HG03175 (cell line): Measurements from ENCODE around the gene ZNF761.
A peak's percentile ranks its signal among the peaks of the same experiment; 100 is the strongest.
"Not testable (repeated sequence)": the region's sequence is repeated elsewhere in the genome, so short reads cannot be mapped to it uniquely, and the experiment has no call there.

Experiments used
- ATAC-seq: cut with Tn5 transposase; IDR thresholded peaks from one replicate; pipeline ENCODE4 v1.9.1; 2021; ENCODE audit warnings: mild to moderate bottlenecking, moderate library complexity; ENCODE audit not compliant: unreplicated experiment

The ZNF761 gene

GRCh38 chr19:53455828-53456227 is 24.0 kb downstream of the ZNF761 start:
- ATAC-seq: no peak

DNA sequence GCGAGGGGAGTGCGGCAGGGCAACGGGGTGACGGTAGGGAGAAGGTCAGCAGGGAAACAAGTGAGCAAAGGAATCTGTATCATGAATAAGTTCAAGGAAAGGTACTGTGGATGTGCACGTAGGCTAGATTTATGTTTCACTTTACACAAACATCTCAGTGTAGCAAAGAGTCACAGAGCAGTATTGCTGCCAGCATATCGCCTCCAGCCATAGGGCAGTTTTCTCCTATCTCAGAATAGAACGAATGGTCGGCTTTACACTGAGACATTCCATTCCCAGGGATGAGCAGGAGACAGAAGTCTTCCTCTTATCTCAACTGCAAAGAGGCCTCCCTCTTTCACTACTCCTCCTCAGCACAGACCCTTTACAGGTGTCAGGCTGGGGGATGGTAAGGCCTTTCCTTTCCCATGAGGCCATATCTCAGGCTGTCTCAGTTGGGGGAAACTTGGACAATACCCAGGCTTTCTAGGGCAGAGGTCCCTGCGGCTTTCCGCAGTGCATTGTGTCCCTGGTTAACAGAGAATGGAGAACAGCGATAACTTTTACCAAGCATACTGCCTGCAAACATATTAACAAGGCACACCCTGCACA is 28.4 kb downstream of the ZNF761 start:
- ATAC-seq: not testable (repeated sequence)

DNA sequence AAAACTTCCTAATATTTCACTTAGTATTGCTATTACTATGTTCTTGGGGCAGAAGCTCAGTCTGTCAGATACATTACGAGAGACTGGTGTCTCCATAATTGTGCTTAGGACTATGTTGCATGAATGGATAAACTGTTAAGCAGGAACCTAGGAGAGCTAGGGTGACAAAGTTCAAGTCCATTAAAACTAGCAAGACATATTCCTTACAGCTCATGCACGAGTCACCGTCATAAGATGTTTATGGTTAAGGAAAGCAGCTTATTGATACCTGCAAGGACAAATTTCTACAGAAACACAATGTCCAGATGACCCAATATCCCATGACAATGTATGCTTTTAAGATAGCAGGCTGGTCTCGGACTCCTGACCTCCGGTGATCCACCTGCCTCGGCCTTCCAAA is 30.1 kb downstream of the ZNF761 start:
- ATAC-seq: no peak

GRCh38 chr19:53462861-53463260 is 31.1 kb downstream of the ZNF761 start:
- no peak for ATAC-seq

- no peak for ATAC-seq
Measured at GRCh38 chr19:53463263-53463662, 31.5 kb downstream of the ZNF761 start.

DNA sequence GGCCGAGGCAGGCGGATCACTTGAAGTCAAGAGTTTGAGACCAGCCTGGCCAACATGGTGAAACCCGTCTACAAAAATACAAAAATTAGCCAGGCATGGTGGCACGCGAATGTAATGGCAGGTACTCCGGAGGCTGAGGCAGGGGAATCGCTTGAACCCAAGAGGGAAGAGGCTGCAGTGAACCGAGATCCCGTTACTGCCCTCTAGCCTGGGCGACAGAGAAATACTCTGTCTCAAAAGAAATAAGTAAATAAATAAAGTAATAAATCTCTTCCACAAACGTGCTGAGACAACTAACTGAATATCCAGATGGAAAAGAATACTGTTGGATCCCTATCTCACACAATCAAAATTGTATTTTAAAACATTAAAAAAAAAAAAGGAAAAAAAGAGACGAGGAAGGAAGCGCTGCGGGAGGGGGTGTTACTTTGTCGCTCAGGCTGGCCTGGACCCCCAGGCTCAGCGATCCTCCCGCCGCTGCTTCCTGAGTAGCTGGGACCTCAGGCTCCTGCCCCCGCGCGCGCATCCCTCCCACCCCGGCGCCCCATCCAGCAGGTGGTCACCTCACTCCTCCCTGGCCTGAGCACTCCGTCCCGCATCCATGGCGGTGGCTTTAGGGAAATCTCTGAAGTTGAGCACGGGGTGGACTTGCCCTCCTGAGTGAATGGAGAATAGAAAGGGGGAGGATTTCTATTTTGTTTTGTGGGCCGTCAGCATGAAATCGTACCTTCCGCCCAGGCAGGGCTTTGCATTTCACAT is 35.1 kb downstream of the ZNF761 start:
- ATAC-seq: peak; percentile 25

- ATAC-seq: peak; percentile 93
Measured at GRCh38 chr19:53467485-53468262, 35.9 kb downstream of the ZNF761 start, which contains the start of gene ZNF813. ZNF813 (plus strand) TSS chr19:53467733; CDS start chr19:53483823, 16,090 bp downstream.

- not testable (repeated sequence) for ATAC-seq
Measured at GRCh38 chr19:53468628-53469027, 36.8 kb downstream of the ZNF761 start.

- no peak for ATAC-seq
Measured at GRCh38 chr19:53471916-53472315, 40.1 kb downstream of the ZNF761 start.

DNA sequence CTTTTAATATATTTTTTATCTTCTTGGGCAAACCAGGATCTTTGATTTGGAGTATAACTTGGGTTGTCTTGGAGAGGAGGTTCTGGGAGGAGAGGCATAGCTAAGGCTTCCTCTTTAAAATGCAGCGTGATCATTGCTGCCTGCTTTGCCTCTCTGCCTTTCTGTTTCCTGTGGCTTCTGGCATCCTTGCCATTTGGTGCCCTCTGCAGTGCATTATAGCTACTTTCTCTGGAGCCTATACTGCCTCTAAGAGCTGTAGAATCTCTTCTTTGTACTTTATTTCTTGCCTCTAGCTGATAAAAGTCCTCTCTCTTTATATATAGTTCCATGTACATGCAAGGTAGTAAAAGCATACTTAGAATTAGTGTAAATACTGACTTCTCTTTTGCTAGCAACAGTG is 43.0 kb downstream of the ZNF761 start:
- ATAC-seq: not testable (repeated sequence)

DNA sequence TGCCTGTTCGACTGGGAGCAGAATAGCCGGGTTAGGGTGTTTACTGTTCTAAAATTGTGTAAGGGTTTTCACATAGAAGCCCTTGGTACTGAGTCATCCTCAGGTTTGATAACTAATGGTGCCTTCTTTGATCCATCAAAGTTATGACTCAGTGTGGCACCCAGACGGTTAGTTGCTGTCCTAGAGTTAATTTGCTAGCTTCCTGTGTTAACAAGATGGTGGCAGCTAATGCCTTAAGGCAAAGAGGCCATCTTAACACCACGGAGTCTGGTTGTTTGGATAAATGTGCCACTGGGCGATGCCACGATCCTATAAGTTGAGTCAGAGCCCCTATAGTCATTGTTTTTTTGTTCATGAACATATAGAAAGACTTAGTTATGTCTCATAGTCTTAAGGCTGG is 43.7 kb downstream of the ZNF761 start:
- not testable (repeated sequence) for ATAC-seq

DNA sequence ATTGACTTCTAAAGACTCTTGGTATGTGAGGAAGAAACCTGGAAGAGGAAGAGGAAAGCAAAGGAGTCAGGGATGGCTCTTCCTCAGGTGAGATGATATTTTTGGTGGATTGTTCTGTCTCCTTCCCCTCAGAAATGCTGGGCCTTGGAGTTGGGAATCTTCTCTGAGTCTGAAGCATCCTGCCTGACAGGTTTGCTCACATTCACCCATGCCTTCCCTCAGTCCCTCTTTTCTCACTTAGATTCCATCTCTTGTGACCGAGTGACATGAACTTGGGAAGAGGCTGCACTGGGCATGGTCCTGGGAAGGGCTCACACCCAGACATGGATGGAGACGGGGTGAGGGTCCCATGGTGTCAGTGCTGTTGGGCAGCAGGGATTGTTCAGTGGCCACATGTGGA is 52.0 kb downstream of the ZNF761 start:
- ATAC-seq: not testable (repeated sequence)

GRCh38 chr19:53485046-53486004 is 53.5 kb downstream of the ZNF761 start:
- ATAC-seq: no peak

DNA sequence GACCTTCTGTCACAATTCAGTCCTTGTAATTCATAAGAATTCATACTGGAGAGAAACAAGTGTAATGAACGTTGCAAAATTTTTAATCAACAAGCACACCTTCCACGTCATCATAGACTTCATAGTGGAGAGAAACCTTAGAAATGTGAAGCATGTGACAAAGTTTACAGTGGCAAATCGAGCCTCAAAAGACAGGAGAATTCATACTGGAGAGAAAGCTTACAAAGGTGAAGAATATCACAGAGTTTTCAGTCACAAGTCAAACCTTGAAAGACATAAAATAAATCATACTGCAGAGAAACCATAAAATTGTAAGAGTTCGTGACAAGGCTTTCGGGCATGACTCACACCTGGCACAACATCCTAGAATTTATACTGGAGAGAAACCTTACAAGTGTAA is 60.4 kb downstream of the ZNF761 start:
- ATAC-seq: no peak

DNA sequence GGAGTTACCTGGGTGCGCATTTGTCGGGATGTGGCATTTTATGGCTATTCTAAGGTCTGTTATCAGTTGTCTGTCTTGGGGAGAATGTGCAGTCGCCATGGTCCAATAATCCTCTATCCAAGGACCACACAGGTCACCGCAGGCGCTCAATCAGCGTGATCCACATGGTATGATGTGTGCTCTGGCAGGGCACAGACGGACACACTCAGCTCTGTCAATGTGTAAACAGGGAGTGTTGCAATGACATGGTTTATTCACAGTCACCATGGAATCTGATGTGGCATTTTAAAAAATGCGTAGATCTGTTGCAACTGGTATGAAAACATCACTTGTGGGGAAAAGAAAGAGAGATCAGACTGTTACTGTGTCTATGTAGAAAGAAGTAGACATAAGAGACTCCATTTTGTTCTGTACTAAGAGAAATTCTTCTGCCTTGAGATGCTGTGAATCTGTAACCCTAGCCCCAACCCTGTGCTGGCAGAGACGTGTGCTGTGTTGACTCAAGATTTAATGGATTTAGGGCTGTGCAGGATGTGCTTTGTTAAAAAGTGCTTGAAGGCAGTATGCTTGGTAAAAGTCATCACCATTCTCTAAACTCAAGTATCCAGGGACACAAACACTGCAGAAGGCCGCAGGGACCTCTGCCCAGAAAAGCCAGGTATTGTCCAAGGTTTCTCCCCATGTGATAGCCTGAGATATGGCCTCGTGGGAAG is 65.7 kb downstream of the ZNF761 start:
- ATAC-seq: not testable (repeated sequence)

GRCh38 chr19:53498024-53498395 is 66.2 kb downstream of the ZNF761 start:
- not testable (repeated sequence) for ATAC-seq

DNA sequence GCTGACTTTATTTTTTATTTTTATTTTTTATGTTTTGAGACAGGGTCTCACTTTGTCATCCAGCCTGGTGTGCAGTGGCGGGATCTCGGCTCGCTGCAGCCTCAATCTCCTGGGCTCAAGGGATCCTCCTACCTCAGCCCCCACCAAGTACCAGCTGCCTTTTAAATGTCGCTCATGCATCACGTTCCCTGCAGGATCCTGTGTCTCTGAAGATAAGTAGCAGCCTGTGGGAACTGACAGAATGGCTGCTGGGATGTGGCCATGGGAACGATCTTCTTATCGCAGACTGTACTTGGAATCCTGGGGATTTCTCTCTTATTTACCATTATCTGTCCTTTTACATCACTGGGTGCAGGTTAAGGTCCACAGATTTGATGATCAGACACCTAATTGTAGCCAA is 71.4 kb downstream of the ZNF761 start:
- ATAC-seq: not testable (repeated sequence)

DNA sequence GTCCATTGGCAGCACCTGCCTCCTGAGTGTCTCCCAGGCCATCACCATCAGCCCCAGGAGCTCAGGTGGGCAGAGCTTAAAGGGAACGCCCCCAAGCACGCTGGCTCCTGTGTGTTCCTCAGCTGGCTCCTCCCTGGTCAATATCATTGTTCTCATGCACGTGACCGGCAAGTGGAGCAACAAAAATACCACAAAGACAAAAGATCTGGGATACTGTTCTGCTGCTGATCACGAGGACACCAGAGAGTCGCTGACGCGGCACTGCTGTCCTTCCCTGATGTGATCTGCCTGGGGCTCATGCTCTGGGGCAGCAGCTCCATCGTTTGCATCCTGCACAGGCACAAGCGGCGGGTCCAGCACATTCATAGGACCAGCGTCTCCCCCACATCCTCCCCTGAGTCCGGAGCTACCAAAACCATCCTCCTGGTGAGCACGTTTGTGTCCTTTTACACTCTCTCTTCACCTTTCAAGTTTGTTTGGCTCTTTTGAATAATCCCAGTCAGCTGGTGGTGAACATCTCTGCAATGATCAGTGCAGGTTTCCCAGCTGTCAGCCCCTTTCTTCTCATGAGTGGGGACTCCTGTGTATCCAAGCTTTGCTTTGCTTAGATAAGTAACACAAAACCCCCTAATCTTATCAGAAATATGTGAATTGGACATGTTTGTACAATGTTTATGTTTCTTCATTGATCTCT is 72.0 kb downstream of the ZNF761 start:
- not testable (repeated sequence) for ATAC-seq

- ATAC-seq: not testable (repeated sequence)
Measured at GRCh38 chr19:53504365-53504703, 72.5 kb downstream of the ZNF761 start.
